HepG2 (cell line): ENCODE data around the gene P4HB. TPM values are rescaled to one million over a fixed set of nuclear protein-coding genes. Genes with fewer than 3 reads are reported as not detected.
A peak's percentile ranks its signal among the peaks of the same experiment; 100 is the strongest.

Experiments used
- AHR ChIP-seq: IDR thresholded peaks from 2 replicates; pipeline ENCODE4 v1.6.1; 2018; ENCODE audit warnings: missing genetic modification reagents, missing compliant biosample characterization
- CEBPB ChIP-seq: IDR thresholded peaks from 2 replicates; pipeline ENCODE4 v1.6.1; 2011; ENCODE audit warnings: low read depth, low read length, improper control_type of control experiment, borderline replicate concordance
- HDAC6 ChIP-seq: fragments of 200-600 bp; sonication (generic); IDR thresholded peaks from 2 replicates; pipeline ENCODE4 v1.7.0; 2017; ENCODE audit warnings: mild to moderate bottlenecking, antibody characterized with exemption, low read length, low read depth
- HMGXB3 ChIP-seq: sonication (generic); formaldehyde crosslinking; IDR thresholded peaks from 2 replicates; pipeline ENCODE4 v1.4.0; 2020; ENCODE audit warnings: missing genetic modification reagents, borderline replicate concordance
- IRX3 ChIP-seq: sonication (generic); formaldehyde crosslinking; IDR thresholded peaks from 2 replicates; pipeline ENCODE4 v1.8.1; 2023; ENCODE audit warnings: mild to moderate bottlenecking, low read depth, missing genetic modification reagents, borderline replicate concordance
- KMT2B ChIP-seq: IDR thresholded peaks from 2 replicates; pipeline ENCODE4 v1.6.1; 2016; ENCODE audit warnings: missing genetic modification reagents, missing compliant biosample characterization
- ZFP36L1 ChIP-seq: sonication (generic); formaldehyde crosslinking; IDR thresholded peaks from 2 replicates; pipeline ENCODE4 v1.8.0; 2022; ENCODE audit warnings: mild to moderate bottlenecking, missing genetic modification reagents, moderate library complexity
- ZNF10 ChIP-seq: sonication (generic); formaldehyde crosslinking; IDR thresholded peaks from 2 replicates; pipeline ENCODE4 v1.4.0; 2020; ENCODE audit warnings: mild to moderate bottlenecking, low read depth, missing genetic modification reagents, borderline replicate concordance
- ZNF207 ChIP-seq: fragments of 450-650 bp; IDR thresholded peaks from 2 replicates; pipeline ENCODE4 v1.6.1; 2016; ENCODE audit warnings: antibody characterized with exemption, borderline replicate concordance
- ZNF562 ChIP-seq: sonication (generic); formaldehyde crosslinking; IDR thresholded peaks from 2 replicates; pipeline ENCODE4 v1.8.0; 2022; ENCODE audit warnings: missing genetic modification reagents, borderline replicate concordance
- ZNF703 ChIP-seq: sonication (generic); formaldehyde crosslinking; IDR thresholded peaks from 2 replicates; pipeline ENCODE4 v1.5.1; 2020; ENCODE audit warnings: missing genetic modification reagents, mild to moderate bottlenecking, moderate library complexity, borderline replicate concordance
- ZXDC ChIP-seq: sonication (generic); formaldehyde crosslinking; IDR thresholded peaks from 2 replicates; pipeline ENCODE4 v1.5.0; 2020; ENCODE audit warnings: mild to moderate bottlenecking, missing genetic modification reagents
- polyA plus RNA-seq, 8 experiments: library from polyadenylated mRNA; depleted of rRNA in 3 of 8; stranded (reverse) in 7 of 8; unstranded in 1 of 8; fragments of >200 nt; fragmentation: Illumina TruSeq in 4 of 8; extraction: Trizol in 4 of 8; gene quantifications; 2 replicates each; pipeline versions ENCODE4 v1.2.1 to v1.2.3, GENCODE V29; 2011 to 2016; ENCODE audit warnings: low read depth in 4 of 8, missing spikeins in 1 of 8, mixed read lengths in 1 of 8; ENCODE audit not compliant: insufficient read depth in 1 of 8
- total RNA-seq, 5 experiments: library from RNA; depleted of rRNA; stranded (reverse); fragments of >200 nt; fragmentation: Illumina TruSeq; extraction: Trizol; gene quantifications; 2 replicates each; pipeline ENCODE4 v1.2.3, GENCODE V29; 2016; ENCODE audit warnings: low read depth in 1 of 5
- TF ChIP-seq, protein P1 (sequence below): sonication (generic); formaldehyde crosslinking; IDR thresholded peaks from 2 replicates; pipeline ENCODE4 v1.4.0; 2020; ENCODE audit warnings: missing genetic modification reagents, borderline replicate concordance
- TF ChIP-seq, protein P2 (sequence below): sonication (generic); formaldehyde crosslinking; IDR thresholded peaks from 2 replicates; pipeline ENCODE4 v1.4.0; 2020; ENCODE audit warnings: mild to moderate bottlenecking, missing genetic modification reagents

Gene P4HB
- total and polyA plus RNA-seq, 2 of the 13 experiments (the other 11 are each of a cell fraction or from before 2014, with no cell fraction given): 185 to 782 TPM

DNA sequence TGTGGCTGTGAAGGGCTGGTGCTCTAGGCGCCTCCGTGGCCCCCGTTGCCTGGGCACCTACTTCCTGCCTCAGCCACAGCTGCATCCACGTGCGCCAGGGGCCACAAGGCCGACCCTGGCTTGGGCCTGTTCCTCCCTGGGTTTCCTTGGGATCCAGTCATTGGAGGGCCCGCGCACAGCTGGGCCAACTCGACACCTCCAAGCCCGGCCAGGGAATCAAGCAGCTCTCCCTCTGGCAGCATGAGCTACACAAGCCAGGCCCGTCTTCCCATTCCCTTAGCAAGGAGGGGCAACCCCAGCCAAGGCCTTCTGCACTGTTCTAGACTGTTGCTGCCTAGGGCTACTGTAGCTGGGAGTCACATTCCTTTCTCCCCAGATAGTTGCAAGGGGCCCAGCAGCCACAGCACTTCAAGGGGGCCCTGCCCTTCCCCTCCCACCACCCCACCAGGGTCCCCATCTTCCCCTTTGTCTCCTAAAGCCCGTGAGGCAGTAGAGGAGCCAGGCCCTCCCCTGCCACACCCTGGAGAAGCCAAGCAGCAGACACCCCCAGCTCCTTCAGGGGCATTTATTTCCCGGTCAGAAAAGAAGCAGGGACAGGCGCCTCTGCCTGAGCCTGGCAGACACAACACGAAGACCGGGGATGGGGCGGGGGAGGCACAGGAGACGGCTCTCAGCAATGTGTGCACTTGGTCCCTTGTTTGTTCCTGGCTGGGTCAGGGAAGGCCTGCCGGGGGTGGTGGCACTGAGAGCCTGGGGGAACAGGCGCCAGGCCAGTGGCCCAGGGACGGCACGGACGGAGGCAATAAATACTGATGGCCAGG, 7.0 kb upstream of the P4HB start (continued):
- no peak for TF ChIP-seq HMGXB3 (CRISPR knock-in tag)
- no peak for TF ChIP-seq CEBPB
- TF ChIP-seq ZFP36L1 (CRISPR knock-in tag): 0 out of 2 replicates have a peak, but pooled peaks have one; percentile 69
- TF ChIP-seq ZNF10 (CRISPR knock-in tag): no peak
- TF ChIP-seq, protein P1, sequence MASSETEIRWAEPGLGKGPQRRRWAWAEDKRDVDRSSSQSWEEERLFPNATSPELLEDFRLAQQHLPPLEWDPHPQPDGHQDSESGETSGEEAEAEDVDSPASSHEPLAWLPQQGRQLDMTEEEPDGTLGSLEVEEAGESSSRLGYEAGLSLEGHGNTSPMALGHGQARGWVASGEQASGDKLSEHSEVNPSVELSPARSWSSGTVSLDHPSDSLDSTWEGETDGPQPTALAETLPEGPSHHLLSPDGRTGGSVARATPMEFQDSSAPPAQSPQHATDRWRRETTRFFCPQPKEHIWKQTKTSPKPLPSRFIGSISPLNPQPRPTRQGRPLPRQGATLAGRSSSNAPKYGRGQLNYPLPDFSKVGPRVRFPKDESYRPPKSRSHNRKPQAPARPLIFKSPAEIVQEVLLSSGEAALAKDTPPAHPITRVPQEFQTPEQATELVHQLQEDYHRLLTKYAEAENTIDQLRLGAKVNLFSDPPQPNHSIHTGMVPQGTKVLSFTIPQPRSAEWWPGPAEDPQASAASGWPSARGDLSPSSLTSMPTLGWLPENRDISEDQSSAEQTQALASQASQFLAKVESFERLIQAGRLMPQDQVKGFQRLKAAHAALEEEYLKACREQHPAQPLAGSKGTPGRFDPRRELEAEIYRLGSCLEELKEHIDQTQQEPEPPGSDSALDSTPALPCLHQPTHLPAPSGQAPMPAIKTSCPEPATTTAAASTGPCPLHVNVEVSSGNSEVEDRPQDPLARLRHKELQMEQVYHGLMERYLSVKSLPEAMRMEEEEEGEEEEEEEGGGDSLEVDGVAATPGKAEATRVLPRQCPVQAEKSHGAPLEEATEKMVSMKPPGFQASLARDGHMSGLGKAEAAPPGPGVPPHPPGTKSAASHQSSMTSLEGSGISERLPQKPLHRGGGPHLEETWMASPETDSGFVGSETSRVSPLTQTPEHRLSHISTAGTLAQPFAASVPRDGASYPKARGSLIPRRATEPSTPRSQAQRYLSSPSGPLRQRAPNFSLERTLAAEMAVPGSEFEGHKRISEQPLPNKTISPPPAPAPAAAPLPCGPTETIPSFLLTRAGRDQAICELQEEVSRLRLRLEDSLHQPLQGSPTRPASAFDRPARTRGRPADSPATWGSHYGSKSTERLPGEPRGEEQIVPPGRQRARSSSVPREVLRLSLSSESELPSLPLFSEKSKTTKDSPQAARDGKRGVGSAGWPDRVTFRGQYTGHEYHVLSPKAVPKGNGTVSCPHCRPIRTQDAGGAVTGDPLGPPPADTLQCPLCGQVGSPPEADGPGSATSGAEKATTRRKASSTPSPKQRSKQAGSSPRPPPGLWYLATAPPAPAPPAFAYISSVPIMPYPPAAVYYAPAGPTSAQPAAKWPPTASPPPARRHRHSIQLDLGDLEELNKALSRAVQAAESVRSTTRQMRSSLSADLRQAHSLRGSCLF (CRISPR knock-in tag): 0 out of 2 replicates have a peak, but pooled peaks have one; percentile 21
- no peak for TF ChIP-seq KMT2B (CRISPR knock-in tag)
- TF ChIP-seq ZNF562: no peak
- 0 out of 2 replicates have a peak, but pooled peaks have one; percentile 55 for TF ChIP-seq ZNF703 (CRISPR knock-in tag)
- 0 out of 2 replicates have a peak, but pooled peaks have one; percentile 63 for TF ChIP-seq AHR (CRISPR knock-in tag)
- no peak for TF ChIP-seq ZNF207
- no peak for TF ChIP-seq ZXDC (CRISPR knock-in tag)
- TF ChIP-seq, protein P2, sequence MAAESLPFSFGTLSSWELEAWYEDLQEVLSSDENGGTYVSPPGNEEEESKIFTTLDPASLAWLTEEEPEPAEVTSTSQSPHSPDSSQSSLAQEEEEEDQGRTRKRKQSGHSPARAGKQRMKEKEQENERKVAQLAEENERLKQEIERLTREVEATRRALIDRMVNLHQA: no peak; the same call in 1 of the 2 replicates
- TF ChIP-seq HDAC6: no peak
- no peak for TF ChIP-seq IRX3
